Brain microvascular endothelial cell (primary cell): ENCODE data around the gene KAT6B.

Experiments used
- DNase-seq: peaks from one replicate; pipeline ENCODE4 v3.0.0-alpha.2; 2020
- H3K27ac ChIP-seq: fragments of 250-450 bp; sonication (Bioruptor Pico); 2 replicates; pipeline ENCODE4 v1.5.1; 2020; ENCODE audit warnings: mild to moderate bottlenecking, moderate library complexity
- H3K27me3 ChIP-seq: fragments of 250-450 bp; sonication (Bioruptor Pico); replicated peaks from 2 replicates; pipeline ENCODE4 v1.5.1; 2020; ENCODE audit warnings: mild to moderate bottlenecking
- H3K36me3 ChIP-seq: fragments of 250-450 bp; sonication (Bioruptor Pico); replicated peaks from 2 replicates; pipeline ENCODE4 v1.5.1; 2020; ENCODE audit warnings: mild to moderate bottlenecking
- H3K4me3 ChIP-seq: 2 replicates; pipeline ENCODE4 v1.5.1; 2011; ENCODE audit warnings: low read depth, mild to moderate bottlenecking, control low read depth, low read length, moderate library complexity
- CTCF ChIP-seq: IDR thresholded peaks from 2 replicates; pipeline ENCODE4 v1.5.1; 2011; ENCODE audit warnings: low read depth, mild to moderate bottlenecking, moderate library complexity, low read length, control low read depth, inconsistent platforms; ENCODE audit errors: missing control alignments
- in situ Hi-C: cut with HindIII; loops from 2 replicates; pipeline ENCODE4 v1.10.0; 2017; ENCODE audit warnings: low sequenced_read_pairs, low pct_ligation_motif_present

The KAT6B gene

GRCh38 chr10:75065076-75065475 is 238.7 kb downstream of the KAT6B start:
- no peak for DNase-seq
- Histone ChIP-seq H3K27ac (no peak overlapping the region), H3K4me3 (no peak overlapping the region), H3K36me3 (no peaks in the 10 kb centered on the region), H3K27me3 (no peaks in the 10 kb centered on the region)
- TF ChIP-seq CTCF: no peak
- in situ Hi-C loops: loop anchor here (25.0 kb wide), 1 partner anchor 803 kb away; no protein-coding TSS in a partner anchor

GRCh38 chr10:75066271-75066670 is 239.9 kb downstream of the KAT6B start:
- in situ Hi-C loops: loop anchor here (25.0 kb wide), 1 partner anchor 804 kb away; no protein-coding TSS in a partner anchor
- H3K4me3 ChIP-seq: no peak overlapping the region
- no peak for DNase-seq
- H3K27ac ChIP-seq: no peak overlapping the region
- H3K27me3 ChIP-seq: no peaks in the 10 kb centered on the region
- H3K36me3 ChIP-seq: no peaks in the 10 kb centered on the region
- no peak for TF ChIP-seq CTCF

- no peak for TF ChIP-seq CTCF
- no peaks in the 10 kb centered on the region for H3K36me3 ChIP-seq
- in situ Hi-C loops: loop anchor here (25.0 kb wide), 1 partner anchor 805 kb away; no protein-coding TSS in a partner anchor
- DNase-seq: no peak
- no peak overlapping the region for H3K4me3 ChIP-seq
- no peaks in the 10 kb centered on the region for H3K27me3 ChIP-seq
- H3K27ac ChIP-seq: no peak overlapping the region
Observed at GRCh38 chr10:75067272-75067671, 240.9 kb downstream of the KAT6B start.

- in situ Hi-C loops: loop anchor here (25.0 kb wide), 1 partner anchor 806 kb away; no protein-coding TSS in a partner anchor
- TF ChIP-seq CTCF: no peak
- H3K4me3 ChIP-seq: no peak overlapping the region
- no peak for DNase-seq
- no peaks in the 10 kb centered on the region for H3K27me3 ChIP-seq
- H3K36me3 ChIP-seq: no peaks in the 10 kb centered on the region
- H3K27ac ChIP-seq: no peak overlapping the region
Observed at GRCh38 chr10:75068523-75068922, 242.1 kb downstream of the KAT6B start.

GRCh38 chr10:75070476-75070875 is 244.1 kb downstream of the KAT6B start:
- in situ Hi-C loops: loop anchor here (25.0 kb wide), 1 partner anchor 808 kb away; no protein-coding TSS in a partner anchor
- no peak for DNase-seq
- no peaks in the 10 kb centered on the region for H3K36me3 ChIP-seq
- no peak for TF ChIP-seq CTCF
- no peaks in the 10 kb centered on the region for H3K27me3 ChIP-seq
- no peak overlapping the region for H3K27ac ChIP-seq
- H3K4me3 ChIP-seq: no peak overlapping the region

GRCh38 chr10:75070961-75071428 is 244.6 kb downstream of the KAT6B start:
- Histone ChIP-seq H3K27me3 (no peaks in the 10 kb centered on the region), H3K27ac (no peak overlapping the region), H3K36me3 (no peaks in the 10 kb centered on the region), H3K4me3 (no peak overlapping the region)
- TF ChIP-seq CTCF: no peak
- no peak for DNase-seq
- in situ Hi-C loops: loop anchor here (25.0 kb wide), 1 partner anchor 809 kb away; no protein-coding TSS in a partner anchor
